IMR-90 (cell line): ENCODE measurements around the gene TEX11.

ENCODE experiments used
- BHLHE40 ChIP-seq: fragments of 150-350 bp; IDR thresholded peaks from 2 replicates; pipeline ENCODE4 v1.6.1; 2016; ENCODE audit warnings: mild to moderate bottlenecking, low read depth, low read length
- CHD1 ChIP-seq: IDR thresholded peaks from 2 replicates; pipeline ENCODE4 v1.6.1; 2012; ENCODE audit warnings: low read depth, low read length, improper control_type of control experiment
- CTCF ChIP-seq: conservative IDR thresholded peaks from 2 replicates; pipeline ENCODE4 v1.5.1; 2012; ENCODE audit warnings: mild to moderate bottlenecking, low read depth, low read length, improper control_type of control experiment
- MXI1 ChIP-seq: IDR thresholded peaks from 2 replicates; pipeline ENCODE4 v1.6.1; 2012; ENCODE audit warnings: low read depth, mild to moderate bottlenecking, low read length, moderate library complexity, borderline replicate concordance
- NFE2L2 ChIP-seq: fragments of 150-350 bp; IDR thresholded peaks from 2 replicates; pipeline ENCODE4 v1.6.1; 2016; ENCODE audit warnings: low read depth, mild to moderate bottlenecking, low read length
- POLR2A ChIP-seq: IDR thresholded peaks from 2 replicates; pipeline ENCODE4 v1.6.1; 2012; ENCODE audit warnings: mild to moderate bottlenecking, low read depth, low read length
- RAD21 ChIP-seq: IDR thresholded peaks from 2 replicates; pipeline ENCODE4 v1.6.1; 2012; ENCODE audit warnings: low read length, improper control_type of control experiment
- RCOR1 ChIP-seq: IDR thresholded peaks from 2 replicates; pipeline ENCODE4 v1.6.1; 2012; ENCODE audit warnings: mild to moderate bottlenecking, low read length, improper control_type of control experiment; ENCODE audit not compliant: insufficient replicate concordance
- RFX5 ChIP-seq: IDR thresholded peaks from 2 replicates; pipeline ENCODE4 v1.8.0; 2012; ENCODE audit warnings: low read depth, mild to moderate bottlenecking, low read length, moderate library complexity

GRCh38 chrX:70754169-70754848 lies 154.2 kb downstream of the TEX11 start:
- TF ChIP-seq BHLHE40: no peak
- TF ChIP-seq CTCF: no peak
- no peak for TF ChIP-seq MXI1
- no peak for TF ChIP-seq RFX5
- no peak for TF ChIP-seq POLR2A
- TF ChIP-seq RCOR1: no peak
- no peak for TF ChIP-seq CHD1
- TF ChIP-seq NFE2L2: no peak
- TF ChIP-seq RAD21: no peak
